Measurements from ENCODE around the gene RAB37. TPM values are rescaled to one million over a fixed set of nuclear protein-coding genes. Genes with fewer than 3 reads are reported as not detected.

RAB37 gene
- total and polyA plus RNA-seq, 9 of the 15 experiments (the other 6 are each of a cell fraction or from before 2014, with no cell fraction given), result 0.03 to 0.27 (median 0.11) TPM; not detected in 4

DNA sequence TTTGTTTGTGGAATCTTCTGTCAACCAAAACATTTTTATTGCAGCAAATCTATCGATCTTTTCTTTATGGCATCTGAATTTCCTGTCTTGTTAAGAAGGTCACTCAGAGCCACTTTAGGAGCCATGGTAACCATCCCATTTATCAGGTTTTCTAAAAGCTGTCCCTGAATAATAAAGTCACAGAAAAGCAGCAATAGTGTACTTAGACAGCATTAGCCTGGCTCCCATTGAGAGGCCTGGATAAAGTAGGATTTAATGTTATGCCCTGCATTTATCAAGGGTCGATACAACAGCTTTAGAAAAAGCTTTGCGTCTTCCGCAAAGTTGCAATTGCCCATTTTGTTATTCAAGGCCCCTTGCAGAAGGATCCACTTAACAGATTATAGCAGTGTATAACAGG, 14.3 kb upstream of the RAB37 start:
- Histone ChIP-seq H3K9ac (ENCODE audit: insufficient read depth in 1 of 2, low read depth in 2 of 2, low read length in 2 of 2) (no peak overlapping the region), H3K4me1 (replicated peaks in 1 of 2; ENCODE audit: control insufficient read depth in 2 of 2, insufficient read depth in 2 of 2, low read length in 2 of 2) (no peaks in the 10 kb centered on the region), H3K36me3 (ENCODE audit: control insufficient read depth, insufficient read depth, low read length) (no peaks in the 10 kb centered on the region), H3K27me3 (ENCODE audit: control insufficient read depth in 2 of 2, insufficient read depth in 2 of 2, low read length in 2 of 2) (peaks cover 7 to 29% of the 10 kb centered on the region in 2 experiments), H2AFZ (ENCODE audit: low read depth, low read length) (no peak overlapping the region), H3K27ac (ENCODE audit: extremely low read depth, low read depth, low read length) (no peak overlapping the region), H3K9me1 (ENCODE audit: control insufficient read depth, insufficient read depth, low read length) (no peaks in the 10 kb centered on the region), H3K9me3 (replicated peaks; ENCODE audit: control insufficient read depth, insufficient read depth, low read depth, low read length) (no peaks in the 10 kb centered on the region), H3K79me2 (ENCODE audit: control insufficient read depth, insufficient read depth, low read length) (no peaks in the 10 kb centered on the region), H3K4me3 (no peak overlapping the region), H4K20me1 (replicated peaks; ENCODE audit: control insufficient read depth, insufficient read depth, low read length) (no peaks in the 10 kb centered on the region), H3K4me2 (ENCODE audit: insufficient read depth, low read length) (no peak overlapping the region)
- BruUV-seq (replicated peaks), result no TSS peak
- no peak for FAIRE-seq
- in situ Hi-C loops (cut with MboI) (no loop called here), intact Hi-C loops (cut with micrococcal nuclease) (no loop called here)
- WGBS (ENCODE audit: insufficient coverage, low coverage, missing lambda C conversion rate), result 36% methylated on average over 4 of the region's 4 CpGs
- CTCF ChIA-PET (ENCODE audit: low intra/inter-chr PET ratio), result no interaction called here
- no peak for ATAC-seq
- DNase-seq (ENCODE audit: extremely low read depth in 1 of 4, low spot score in 3 of 4), result no peak
- POLR2A ChIA-PET, result interaction anchor here (0.5 kb wide), 1 partner anchor 239 kb away, joined by 3 read pairs; no protein-coding TSS in a partner anchor
- no peak for TF ChIP-seq KDM1A (IDR thresholded peaks at IDR 0.05)
- TF ChIP-seq TAF1 (IDR thresholded peaks at IDR 0.05; ENCODE audit: control insufficient read depth, extremely low read depth, insufficient read depth, low read length, severe bottlenecking), result no peak
- no peak for TF ChIP-seq RBFOX2 (IDR thresholded peaks at IDR 0.05; ENCODE audit: low read depth, low read length)
- TF ChIP-seq, protein P1, sequence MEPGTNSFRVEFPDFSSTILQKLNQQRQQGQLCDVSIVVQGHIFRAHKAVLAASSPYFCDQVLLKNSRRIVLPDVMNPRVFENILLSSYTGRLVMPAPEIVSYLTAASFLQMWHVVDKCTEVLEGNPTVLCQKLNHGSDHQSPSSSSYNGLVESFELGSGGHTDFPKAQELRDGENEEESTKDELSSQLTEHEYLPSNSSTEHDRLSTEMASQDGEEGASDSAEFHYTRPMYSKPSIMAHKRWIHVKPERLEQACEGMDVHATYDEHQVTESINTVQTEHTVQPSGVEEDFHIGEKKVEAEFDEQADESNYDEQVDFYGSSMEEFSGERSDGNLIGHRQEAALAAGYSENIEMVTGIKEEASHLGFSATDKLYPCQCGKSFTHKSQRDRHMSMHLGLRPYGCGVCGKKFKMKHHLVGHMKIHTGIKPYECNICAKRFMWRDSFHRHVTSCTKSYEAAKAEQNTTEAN (CRISPR knock-in tag; IDR thresholded peaks at IDR 0.05), result no peak
- no peak for TF ChIP-seq ZNF253 (CRISPR knock-in tag; conservative IDR thresholded peaks at IDR 0.05)
- TF ChIP-seq CBX5 (IDR thresholded peaks at IDR 0.05; ENCODE audit: borderline replicate concordance, low read depth), result no peak
- TF ChIP-seq ATF3 (IDR thresholded peaks at IDR 0.05), result no peak
- no peak for TF ChIP-seq ATF3 (CRISPR knock-in tag; conservative IDR thresholded peaks at IDR 0.05)
- TF ChIP-seq ZNF3 (CRISPR knock-in tag; IDR thresholded peaks at IDR 0.05), result no peak
- TF ChIP-seq, protein P2, sequence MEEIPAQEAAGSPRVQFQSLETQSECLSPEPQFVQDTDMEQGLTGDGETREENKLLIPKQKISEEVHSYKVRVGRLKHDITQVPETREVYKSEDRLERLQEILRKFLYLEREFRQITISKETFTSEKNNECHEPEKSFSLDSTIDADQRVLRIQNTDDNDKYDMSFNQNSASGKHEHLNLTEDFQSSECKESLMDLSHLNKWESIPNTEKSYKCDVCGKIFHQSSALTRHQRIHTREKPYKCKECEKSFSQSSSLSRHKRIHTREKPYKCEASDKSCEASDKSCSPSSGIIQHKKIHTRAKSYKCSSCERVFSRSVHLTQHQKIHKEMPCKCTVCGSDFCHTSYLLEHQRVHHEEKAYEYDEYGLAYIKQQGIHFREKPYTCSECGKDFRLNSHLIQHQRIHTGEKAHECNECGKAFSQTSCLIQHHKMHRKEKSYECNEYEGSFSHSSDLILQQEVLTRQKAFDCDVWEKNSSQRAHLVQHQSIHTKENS (CRISPR knock-in tag; IDR thresholded peaks at IDR 0.05), result no peak
- TF ChIP-seq PRMT5 (CRISPR knock-in tag; IDR thresholded peaks at IDR 0.05), result no peak
- no peak for TF ChIP-seq AFF4 (CRISPR knock-in tag; IDR thresholded peaks at IDR 0.05)
- TF ChIP-seq GTF2E2 (tag; IDR thresholded peaks at IDR 0.05), result no peak
- no peak for TF ChIP-seq RAD21 (CRISPR knock-in tag; conservative IDR thresholded peaks at IDR 0.05 in 1 of 2, IDR thresholded peaks at IDR 0.05 in 1 of 2)
- TF ChIP-seq, protein P3, sequence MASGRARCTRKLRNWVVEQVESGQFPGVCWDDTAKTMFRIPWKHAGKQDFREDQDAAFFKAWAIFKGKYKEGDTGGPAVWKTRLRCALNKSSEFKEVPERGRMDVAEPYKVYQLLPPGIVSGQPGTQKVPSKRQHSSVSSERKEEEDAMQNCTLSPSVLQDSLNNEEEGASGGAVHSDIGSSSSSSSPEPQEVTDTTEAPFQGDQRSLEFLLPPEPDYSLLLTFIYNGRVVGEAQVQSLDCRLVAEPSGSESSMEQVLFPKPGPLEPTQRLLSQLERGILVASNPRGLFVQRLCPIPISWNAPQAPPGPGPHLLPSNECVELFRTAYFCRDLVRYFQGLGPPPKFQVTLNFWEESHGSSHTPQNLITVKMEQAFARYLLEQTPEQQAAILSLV (tag; IDR thresholded peaks at IDR 0.05), result no peak

Data from K562 (cell line).